Stimulated activated CD4-positive, alpha-beta T cell treated with anti-CD3 and anti-CD28 coated beads, Interleukin-15, amount 100 ng/mL, for 48 hours (primary cell): Measurements from ENCODE around the gene DUSP5.
"Not testable (repeated sequence)": the region's sequence is repeated elsewhere in the genome, so short reads cannot be mapped to it uniquely, and the experiment has no call there.

Experiments
- DNase-seq, 2 donors: peaks; one replicate each; pipeline ENCODE4 v3.0.0-alpha.2; 2020; ENCODE audit warnings: low read depth in 2 of 2

The DUSP5 gene

GRCh38 chr10:110497438-110498086, at the start of gene DUSP5:
Gene DUSP5 (plus strand): TSS chr10:110497907. CDS start chr10:110498122, 215 bp downstream.
- peak; percentile 89 to 92 for DNase-seq

- no peak for DNase-seq
Observed at GRCh38 chr10:110448682-110449418, 48.9 kb upstream of the DUSP5 start.

- DNase-seq: peak; percentile 10 to 16
Observed at GRCh38 chr10:110455446-110455845, 42.3 kb upstream of the DUSP5 start.

- no peak for DNase-seq
Observed at GRCh38 chr10:110456046-110456445, 41.7 kb upstream of the DUSP5 start.

DNA sequence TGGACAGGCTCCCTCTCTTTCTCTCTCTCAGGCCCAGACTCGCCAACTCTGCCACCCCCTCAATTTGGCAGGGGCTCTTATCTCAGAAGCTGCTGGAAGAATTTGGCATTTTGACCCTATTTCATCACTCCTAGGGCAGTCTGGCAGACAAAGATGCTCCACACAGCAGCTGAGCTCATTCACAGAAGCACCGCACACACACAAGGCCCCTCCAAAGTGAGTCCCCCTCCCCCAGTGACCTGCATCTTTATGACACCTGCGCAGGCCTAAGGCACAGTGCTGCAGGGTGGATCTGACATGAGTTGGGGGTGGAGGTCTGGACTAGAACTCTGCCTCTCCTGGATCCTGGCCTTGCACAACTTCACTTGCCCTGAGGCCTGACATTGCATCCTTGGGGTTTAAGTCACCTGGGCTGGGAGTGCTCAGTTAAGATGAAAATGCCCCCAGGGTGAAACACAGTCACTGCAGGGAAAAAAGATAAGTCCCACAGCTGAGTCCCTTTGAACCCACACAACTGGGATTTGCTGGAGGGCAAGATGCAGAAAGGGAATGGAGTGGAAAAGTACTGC, 41.1 kb upstream of the DUSP5 start:
- DNase-seq: no peak

GRCh38 chr10:110457851-110458250, 39.9 kb upstream of the DUSP5 start:
- no peak for DNase-seq

GRCh38 chr10:110458266-110458920, 39.3 kb upstream of the DUSP5 start:
- DNase-seq: no peak

DNA sequence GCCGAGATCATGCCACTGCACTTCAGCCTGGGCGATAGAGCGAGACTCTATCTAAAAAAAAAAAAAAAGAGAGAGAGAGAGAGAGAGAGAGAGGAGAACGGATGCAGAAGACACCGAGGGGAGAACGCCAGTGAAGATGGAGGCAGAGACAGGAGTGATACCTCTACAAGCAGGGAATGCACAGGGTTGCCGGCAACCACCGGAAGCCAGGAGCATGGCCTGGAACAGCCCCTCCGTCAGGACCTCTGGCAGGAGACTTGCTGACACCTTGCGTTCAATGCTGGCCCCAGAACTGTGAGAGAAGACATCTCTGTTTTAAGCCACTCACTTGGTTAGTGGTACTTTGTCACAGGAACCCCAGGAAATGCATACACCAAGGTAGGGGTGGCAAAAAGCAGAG, 38.1 kb upstream of the DUSP5 start:
- DNase-seq: no peak

- DNase-seq: peak in 1 of 2 donors; percentile 12
Observed at GRCh38 chr10:110460111-110460809, 37.4 kb upstream of the DUSP5 start.

DNA sequence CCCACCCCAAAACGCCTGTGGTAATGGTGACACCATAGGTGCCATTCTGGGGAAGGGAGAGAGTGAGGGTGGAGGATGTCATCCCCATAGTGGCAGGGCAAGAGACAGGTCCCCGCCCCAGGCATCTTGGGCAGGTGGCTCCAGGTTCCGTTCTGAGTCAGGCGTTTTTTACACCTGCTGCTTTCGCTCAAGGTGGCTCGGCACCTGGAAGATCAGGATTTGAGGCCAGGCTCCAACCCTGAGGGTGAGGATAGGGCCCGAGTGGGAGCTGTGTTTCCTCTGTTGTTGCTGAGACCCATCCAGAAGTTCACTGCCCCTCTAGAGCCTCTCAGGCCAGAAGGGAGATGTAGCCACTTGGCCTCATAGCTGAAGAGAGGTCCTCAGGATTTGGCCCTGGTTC, 36.6 kb upstream of the DUSP5 start:
- DNase-seq: no peak

DNA sequence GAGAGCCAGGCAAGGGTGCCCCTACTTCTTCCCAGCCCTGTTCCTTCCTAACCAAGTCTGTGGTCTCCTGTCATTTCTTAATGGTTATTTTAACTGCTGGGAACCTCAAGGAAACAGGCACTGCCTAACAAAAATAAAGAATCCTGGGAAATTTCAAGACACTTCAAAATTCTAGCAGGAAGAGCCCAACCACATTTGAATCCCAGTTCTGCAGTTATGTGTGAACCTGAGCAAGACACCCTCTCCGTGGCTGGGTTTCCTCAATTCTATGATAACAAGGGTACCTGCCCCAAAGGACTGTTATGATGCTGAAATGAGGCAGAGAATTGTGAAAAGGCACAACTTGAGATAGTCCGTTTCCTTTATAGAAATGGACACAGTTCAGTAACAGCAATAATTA, 36.2 kb upstream of the DUSP5 start:
- DNase-seq: no peak

GRCh38 chr10:110462166-110463095, 35.3 kb upstream of the DUSP5 start:
- no peak for DNase-seq

- DNase-seq: not testable (repeated sequence)
Observed at GRCh38 chr10:110468258-110468657, 29.4 kb upstream of the DUSP5 start.

- DNase-seq: not testable (repeated sequence)
Observed at GRCh38 chr10:110470541-110470940, 27.2 kb upstream of the DUSP5 start.

- no peak for DNase-seq
Observed at GRCh38 chr10:110471566-110472139, 26.1 kb upstream of the DUSP5 start.

DNA sequence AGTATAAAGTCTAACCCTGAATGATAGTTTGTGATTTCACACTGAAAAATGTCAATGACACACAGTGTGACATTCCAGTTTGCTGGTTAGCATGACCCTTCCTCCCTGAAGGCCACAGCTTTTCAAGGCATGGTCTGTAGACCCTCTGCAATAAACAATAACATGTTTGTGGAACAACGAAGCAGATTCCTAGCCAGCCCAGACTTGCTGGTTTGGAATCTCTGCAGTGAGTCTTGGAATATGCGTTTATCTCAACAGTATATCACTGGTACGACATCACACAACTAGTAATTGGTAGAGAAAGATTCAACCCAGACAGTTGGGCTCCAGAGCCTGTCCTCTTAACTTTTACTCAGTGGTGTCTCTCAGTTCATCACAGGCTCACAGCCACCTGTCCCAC, 23.7 kb upstream of the DUSP5 start:
- DNase-seq: no peak

- no peak for DNase-seq
Observed at GRCh38 chr10:110474826-110475225, 22.9 kb upstream of the DUSP5 start.

DNA sequence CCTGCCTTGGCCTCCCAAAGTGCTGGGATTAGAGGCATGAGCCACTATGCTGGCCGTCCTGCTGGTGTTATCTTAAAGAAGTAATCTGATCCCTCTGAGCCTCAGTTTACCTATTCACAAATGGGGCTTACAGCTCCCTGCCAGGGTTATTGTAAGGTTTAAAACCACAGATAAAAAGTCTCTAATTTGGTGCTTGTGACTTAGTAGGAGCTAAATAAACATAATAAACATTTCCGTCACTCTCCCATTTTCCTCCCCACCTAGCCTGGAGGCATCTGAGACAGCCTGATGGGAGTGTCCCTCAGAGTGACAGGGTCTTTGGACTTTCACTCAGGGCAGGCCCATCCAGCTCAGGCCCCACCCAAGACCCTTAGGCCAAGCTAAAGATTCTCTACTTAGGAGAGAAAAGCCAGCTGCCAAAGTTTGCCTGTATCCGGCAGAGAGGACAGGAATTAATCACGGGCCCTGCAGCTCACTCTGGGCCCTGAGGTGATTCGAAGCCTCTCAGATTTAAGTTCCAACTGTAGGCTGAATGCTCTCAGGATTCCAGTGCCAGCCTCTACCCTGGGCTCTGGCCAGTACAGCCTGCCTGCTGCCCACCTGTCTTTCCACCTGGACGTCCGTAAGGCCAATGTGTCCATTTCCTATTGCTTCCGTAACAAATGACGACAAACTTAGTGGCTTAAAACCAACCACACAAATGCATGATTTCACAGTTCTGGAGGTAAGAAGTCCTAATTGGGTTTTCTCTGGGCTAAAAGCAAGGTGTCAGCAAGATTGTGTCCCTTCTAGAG, 21.8 kb upstream of the DUSP5 start:
- no peak for DNase-seq

GRCh38 chr10:110479710-110480109, 18.0 kb upstream of the DUSP5 start:
- no peak for DNase-seq

DNA sequence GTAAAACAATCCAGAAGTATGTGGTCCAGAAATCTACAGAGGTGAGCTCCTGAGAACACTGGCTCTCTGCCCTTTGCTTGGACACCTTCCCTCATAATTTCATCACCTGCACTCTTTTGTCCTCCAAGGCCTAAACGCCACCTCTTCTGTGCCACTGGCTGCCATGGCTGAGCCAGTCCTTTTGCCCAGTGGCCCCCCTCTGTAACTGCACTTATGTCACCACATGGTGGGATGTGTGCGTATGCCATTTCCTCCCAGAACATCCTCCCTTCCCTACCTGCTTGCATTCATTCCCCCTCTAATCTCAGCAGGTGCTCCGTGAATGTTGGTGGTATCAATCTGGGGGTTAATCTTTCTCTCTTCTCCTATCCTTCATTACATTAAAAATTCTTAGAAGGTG, 17.3 kb upstream of the DUSP5 start:
- DNase-seq: no peak
